Epithelial cell of esophagus (primary cell): ENCODE data around the gene DNMT1.

Experiments used
- DNase-seq: peaks from one replicate; pipeline ENCODE4 v3.0.0; 2010; ENCODE audit warnings: low read depth
- H3K4me3 ChIP-seq: 2 replicates; pipeline ENCODE4 v1.5.1; 2011; ENCODE audit warnings: mild to moderate bottlenecking, low read length, control low read depth
- TF ChIP-seq, protein P1 (sequence below): IDR thresholded peaks from 2 replicates; pipeline ENCODE4 v1.5.1; 2011; ENCODE audit warnings: low read depth, mild to moderate bottlenecking, low read length, control low read depth, inconsistent platforms; ENCODE audit not compliant: insufficient read depth; ENCODE audit errors: missing control alignments

Gene DNMT1

DNA sequence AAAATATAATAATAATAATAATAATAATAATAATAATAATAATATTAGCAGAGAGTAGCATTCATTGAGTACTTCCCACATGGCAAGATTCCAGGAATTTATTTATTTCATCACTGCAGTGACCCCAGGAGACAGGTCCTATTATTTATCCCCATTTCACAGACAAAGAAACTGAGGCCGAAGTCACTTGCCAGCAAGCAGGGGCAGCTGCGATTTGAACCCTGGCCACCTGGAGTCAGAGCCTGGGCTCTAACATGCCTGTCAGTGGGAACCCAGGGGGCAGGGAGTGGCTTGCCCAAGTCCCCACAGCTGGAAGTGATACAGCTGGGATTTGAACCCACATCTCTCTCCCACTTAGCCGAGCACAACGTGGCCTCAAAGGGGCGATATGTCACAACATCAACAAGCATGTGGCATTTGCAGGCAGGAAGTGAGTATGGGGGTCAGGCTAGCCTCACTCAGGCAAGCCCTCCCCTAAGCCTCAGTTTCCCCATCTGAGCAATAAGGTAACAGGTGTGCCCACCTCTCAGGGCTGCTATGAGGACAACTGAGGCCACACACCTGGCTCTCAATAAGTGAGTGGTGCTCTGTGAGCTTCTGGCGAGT, 105.7 kb downstream of the DNMT1 start:
- H3K4me3 ChIP-seq, result no peak overlapping the region
- TF ChIP-seq, protein P1, sequence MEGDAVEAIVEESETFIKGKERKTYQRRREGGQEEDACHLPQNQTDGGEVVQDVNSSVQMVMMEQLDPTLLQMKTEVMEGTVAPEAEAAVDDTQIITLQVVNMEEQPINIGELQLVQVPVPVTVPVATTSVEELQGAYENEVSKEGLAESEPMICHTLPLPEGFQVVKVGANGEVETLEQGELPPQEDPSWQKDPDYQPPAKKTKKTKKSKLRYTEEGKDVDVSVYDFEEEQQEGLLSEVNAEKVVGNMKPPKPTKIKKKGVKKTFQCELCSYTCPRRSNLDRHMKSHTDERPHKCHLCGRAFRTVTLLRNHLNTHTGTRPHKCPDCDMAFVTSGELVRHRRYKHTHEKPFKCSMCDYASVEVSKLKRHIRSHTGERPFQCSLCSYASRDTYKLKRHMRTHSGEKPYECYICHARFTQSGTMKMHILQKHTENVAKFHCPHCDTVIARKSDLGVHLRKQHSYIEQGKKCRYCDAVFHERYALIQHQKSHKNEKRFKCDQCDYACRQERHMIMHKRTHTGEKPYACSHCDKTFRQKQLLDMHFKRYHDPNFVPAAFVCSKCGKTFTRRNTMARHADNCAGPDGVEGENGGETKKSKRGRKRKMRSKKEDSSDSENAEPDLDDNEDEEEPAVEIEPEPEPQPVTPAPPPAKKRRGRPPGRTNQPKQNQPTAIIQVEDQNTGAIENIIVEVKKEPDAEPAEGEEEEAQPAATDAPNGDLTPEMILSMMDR, result no peak
- no peak for DNase-seq

DNA sequence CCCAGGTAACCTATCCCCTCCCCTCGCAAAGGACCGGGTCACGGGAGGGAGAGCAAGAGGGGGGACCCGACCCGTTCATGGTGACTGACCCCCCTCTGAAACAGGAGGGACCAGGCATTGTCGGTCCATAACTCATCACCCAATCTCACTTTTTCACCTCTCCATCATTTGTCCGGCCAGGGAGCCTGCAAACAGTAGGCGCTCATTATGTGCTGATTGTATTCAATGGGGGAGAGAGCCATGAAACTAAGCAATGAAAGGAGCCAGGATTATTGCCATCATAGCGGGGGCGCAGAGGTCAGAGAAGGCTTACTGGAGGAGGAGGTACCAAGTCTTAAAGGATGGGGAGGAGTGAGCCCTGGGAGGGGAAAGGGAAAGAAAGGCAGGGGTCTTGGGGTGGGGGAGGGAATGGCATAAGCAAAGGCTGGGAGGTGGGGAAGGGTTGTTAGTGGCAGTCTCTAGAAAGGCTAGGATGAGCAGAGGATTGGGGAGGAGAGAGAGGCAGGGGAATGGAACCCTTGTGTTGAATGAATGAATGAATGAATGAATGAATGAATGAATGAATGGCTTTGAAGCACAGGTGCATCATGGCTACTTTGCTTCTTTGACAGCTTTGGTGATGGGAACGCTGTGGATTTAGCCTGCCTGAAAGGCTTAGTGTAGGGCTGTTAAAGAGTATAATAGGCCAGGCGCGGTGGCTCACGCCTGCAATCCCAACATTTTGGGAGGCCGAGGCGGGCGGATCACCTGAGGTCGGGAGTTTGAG, 107.3 kb downstream of the DNMT1 start:
- TF ChIP-seq, protein P1, result no peak
- DNase-seq, result no peak
- H3K4me3 ChIP-seq, result no peak overlapping the region

DNA sequence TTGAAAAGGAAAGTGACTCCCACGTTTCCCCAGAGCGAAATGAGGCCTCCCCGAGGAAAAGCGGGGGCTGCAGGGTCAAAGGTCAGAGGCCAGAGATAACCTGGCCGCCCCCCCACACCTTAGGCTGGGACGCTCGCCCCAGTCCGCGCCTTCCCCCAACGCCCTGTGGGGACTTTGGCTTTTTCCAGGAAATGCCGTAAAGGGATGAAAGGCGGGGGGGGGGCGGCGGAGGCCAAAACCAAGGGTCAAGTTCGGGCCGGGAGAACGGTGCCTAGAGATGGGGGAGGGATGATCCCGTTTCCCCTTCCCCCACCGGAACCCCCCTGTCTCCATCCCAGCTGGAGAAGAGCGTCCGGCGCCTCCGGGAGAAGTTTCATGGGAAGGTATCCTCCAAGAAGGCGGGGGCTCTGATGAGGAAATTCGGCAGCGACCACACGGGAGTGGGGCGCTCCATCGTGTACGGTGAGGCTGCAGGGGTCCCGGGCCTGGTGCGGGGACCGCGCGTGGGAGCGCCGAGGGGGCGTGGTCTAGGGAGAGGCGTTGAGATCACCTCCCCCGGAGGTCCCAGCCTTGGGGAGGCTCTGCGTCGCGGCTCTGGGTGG, 108.1 kb downstream of the DNMT1 start:
- peak overlapping the region; percentile 75 for H3K4me3 ChIP-seq
- DNase-seq, result no peak

DNA sequence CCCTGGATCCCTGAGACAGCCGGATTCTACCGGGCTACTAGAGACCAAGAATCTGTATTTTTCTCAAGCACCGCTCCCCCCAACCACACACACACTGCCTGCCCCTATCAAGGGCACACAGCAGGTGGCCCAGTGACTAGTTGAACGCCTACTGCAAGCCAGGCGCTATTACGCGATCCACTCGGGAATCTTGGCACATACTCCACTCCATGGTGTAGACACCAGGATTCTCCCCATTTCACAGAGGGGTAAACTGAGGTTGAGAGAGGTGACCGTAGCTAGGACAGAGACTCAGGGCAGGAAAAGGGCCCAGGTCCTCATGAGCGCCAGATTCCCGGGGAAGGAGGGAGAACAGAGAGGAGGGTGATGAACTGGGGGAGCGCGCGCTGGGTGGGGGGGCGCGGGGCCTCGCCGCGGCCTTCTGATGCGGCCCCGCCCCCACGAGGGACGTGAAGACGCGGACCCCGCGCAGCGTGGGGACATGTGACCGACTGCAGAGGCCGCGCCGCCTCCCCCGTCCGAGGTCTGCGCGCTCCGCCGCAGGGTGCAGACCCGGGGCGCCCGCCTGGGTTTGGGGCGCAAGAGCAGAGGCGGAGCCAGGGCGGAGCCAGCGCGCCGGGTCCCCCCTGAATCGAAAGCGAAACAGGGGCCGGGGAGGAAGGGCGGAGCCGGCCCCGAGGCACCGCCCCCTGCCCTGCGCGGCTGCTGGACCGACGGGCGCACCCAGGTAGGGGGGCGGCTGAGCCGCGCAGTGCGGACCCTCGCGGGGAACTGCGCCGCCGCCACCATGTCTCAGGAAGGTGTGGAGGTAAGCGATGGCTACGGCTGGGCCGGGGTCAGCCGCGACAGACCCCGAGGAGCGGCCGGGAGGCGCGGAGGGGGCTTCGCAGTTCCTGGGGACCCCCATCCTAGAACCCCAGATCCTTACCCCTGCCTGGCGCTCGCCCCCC, 108.8 kb downstream of the DNMT1 start, which contains the start of gene SHFL:
Gene SHFL, plus strand, starts transcription at position 677 of the 950 bp plus-strand sequence. Its CDS starts 111 bp downstream, at position 788.
- TF ChIP-seq, protein P1, result no peak

More for the DNA sequence above, 108.1 kb downstream of the DNMT1 start:
- TF ChIP-seq, protein P1, result no peak

DNA sequence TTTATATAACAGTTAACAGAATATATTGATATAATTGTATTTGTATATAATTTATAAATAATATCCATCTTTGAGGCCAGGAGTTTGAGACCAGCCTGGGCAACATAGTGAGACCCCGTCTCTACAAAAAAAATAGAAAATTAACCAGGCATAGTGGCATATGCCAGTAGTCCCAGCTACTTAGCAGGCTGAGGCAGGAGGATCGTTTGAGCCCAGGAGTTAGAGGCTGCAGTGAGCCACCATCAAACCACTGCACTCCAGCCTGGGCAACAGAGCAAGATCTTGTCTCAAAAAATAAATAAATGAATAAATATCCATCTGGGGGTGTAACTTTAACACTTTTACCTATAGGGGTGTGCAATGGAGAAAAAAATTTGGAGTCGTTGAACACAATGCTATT, 110.0 kb downstream of the DNMT1 start:
- H3K4me3 ChIP-seq, result no peak overlapping the region

More for the DNA sequence above, 108.8 kb downstream of the DNMT1 start, which contains the start of gene SHFL:
- peak; percentile 58 for DNase-seq
- H3K4me3 ChIP-seq, result peak within 1 kb of the TSS; percentile 75

DNA sequence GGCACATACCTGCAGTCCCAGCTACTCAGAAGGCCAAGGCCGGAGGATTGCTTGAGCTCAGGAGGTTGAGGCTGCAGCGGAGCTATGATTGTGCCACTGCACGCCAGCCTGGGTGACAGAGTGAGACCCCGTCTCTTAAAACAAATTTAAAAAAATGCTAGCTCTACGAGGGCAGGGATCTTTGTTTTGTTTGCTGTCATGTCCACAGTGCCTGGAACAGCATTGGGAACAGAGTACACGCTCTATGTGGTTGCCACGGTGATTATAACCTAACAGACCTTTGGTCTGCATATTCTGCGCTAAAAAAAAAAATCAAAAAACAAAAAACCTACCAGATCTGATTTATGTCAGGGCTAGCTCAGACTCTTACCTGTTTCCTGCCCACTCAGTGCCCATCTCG, 110.8 kb downstream of the DNMT1 start:
- TF ChIP-seq, protein P1, result no peak
- no peak for DNase-seq
- H3K4me3 ChIP-seq, result no peak overlapping the region

More for the DNA sequence above, 110.0 kb downstream of the DNMT1 start:
- TF ChIP-seq, protein P1, result no peak
- no peak for DNase-seq
